ENCODE data around the gene MAMDC2.

MAMDC2 gene

DNA sequence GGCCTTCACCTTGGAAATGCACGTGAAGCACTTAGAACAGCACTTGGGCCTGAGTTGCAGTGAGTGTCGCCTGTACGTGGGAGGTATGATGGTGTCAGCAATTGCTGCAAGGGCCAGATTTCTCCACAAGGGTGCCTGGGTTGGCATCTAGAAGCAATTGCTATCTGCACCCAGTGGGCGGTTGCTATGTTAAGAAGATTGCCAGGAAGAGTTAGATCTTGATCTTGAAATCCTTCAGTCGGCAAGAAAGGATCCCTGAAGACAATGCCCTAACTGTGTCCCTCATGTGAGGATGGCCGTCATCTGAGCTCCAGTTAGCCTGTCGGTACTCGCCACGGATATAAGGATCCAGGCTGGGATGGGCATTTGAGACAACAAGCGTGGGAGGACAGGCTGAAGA lies 62.9 kb downstream of the MAMDC2 start:
- no peak for DNase-seq (ENCODE audit: low read depth in 2 of 2)

DNA sequence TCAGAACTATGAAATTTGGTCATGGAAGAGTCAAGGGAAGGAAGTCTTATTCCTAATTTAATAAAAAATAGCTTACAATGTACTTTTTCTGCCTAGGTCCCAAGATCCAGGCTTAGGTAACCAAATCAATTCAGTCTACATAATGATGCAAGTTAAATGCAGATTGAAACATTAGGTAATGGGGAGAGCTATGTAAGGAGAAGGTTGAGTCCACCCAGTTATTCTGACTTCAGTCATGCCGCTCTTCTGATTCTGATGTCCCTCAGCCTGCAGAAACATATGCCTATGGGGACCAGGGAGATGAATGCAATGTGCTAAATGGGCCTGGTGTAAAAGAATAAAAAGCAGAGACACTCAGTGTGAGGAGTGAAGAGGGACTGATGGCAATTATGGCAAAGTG lies 63.9 kb downstream of the MAMDC2 start:
- no peak for DNase-seq (ENCODE audit: low read depth in 2 of 2)

DNA sequence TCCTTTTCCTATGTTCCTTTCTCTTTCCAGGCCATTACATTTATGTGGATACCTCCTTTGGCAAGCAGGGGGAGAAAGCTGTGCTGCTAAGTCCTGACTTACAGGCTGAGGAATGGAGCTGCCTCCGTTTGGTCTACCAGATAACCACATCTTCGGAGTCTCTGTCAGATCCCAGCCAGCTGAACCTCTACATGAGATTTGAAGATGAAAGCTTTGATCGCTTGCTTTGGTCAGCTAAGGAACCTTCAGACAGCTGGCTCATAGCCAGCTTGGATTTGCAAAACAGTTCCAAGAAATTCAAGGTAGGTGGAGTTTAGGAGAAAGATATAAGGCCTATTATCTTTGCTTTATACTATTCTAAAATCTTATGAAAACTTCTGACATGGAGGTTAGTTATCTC lies 64.5 kb downstream of the MAMDC2 start:
- no peak for DNase-seq (ENCODE audit: low read depth in 2 of 2)

DNA sequence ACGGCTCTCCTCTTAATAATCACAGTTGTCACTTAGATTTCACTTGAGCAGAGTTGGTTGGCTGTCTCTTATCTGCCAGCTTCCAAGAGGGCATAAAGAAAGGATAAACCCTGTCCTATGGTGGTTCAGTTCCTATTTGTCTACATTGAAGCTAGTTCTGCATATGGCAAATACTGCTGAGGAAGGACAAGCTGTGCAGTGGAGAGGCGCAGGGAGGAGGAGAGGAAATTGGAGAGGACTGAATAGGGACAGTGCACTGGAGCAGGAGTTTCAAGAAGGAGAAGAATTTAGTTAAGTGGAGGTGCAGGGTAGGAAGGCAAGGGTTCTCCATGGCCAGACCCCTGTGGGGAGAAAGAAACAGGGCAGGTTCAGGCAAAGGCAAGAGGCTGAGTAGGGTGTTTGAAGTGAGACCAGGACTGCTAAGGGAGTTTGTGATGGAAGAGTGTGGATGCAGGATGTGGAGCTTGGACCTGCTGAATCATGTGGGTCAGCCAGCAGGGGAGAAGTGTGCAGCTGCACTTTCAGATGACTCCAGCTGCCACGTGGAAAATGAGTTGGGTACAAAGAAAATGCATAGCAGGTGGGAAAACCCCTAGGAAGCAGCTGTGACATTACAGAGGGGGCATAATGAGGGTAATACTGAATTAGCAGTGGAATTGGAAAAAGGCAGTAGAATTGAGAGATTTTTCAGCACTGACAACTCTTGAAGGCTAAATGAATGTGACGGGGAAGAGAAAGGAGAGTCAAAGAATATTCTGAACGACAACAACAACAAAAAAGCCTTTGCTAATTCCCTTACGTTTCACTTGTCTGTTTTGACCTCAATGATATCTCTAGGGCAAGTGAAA lies 66.8 kb downstream of the MAMDC2 start:
- DNase-seq (ENCODE audit: low read depth in 2 of 2): no peak

DNA sequence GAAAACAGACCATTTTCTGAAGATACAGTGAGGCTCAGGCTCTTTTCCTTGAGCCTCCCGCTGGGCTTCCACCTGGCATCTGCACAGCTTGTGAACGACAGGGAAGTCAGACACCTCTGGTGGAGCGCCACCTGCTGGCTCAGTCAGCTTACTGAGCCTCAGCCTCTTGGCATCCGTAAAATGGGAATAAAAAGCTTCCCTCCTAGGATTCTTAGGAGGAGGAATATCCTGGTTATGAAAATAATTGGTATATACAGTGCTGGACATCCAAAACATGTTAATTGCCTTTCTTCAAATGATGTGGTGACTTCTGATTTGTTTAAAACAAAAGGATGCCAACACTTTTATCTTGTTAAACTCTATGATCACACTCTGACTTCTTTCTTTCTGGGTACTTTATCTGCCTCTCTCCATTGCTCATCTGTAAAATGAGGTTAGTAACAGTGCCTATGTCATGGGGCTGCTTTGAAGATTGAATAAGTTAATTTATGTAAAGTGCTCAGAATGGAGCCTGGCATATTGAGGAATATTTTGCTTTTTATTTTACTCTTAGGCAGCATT lies 67.5 kb downstream of the MAMDC2 start:
- DNase-seq (ENCODE audit: low read depth in 2 of 2): no peak

DNA sequence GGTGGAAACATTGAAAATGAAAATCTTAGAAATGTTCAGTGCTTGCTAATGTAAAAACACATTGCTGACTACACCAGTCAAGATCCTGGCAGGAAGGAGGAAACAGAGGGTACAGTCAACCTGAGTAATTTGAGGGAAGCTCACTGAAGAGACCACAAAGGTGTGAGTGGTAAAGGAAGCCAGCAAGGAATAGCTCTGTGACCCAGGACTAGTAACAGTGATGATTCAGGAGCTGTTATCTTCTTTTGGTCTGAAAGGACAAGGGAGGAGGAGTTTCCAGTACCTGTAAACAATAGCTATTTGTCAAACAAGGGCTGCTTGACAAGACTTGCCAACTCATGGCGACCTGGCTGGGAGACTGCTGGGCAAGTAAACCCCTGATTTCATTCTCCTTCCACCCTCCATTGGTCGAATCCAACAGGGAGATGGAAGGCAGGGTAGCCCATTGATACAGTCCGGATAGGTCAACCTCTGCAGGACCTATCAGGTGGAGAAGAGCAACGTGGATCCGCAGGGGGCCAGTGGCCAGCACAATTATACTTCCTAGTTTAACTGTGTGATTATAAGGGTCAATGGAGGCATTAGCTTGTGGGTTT lies 68.1 kb downstream of the MAMDC2 start:
- DNase-seq (ENCODE audit: low read depth in 2 of 2): no peak

DNA sequence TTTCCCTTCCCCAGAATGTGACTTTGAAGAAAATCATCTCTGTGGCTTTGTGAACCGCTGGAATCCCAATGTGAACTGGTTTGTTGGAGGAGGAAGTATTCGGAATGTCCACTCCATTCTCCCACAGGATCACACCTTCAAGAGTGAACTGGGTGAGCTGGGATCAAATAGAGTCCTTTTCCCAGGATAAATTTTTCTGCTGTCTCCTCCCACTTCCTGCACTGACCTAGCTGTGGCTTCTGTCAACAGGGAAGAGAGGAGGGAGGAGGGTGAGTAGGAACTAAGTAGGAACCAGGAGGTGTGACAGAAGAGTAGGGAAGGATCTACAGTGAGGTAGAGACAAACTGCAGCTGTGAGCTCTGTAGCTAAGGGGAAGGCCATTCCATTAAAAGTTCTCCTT lies 69.3 kb downstream of the MAMDC2 start:
- DNase-seq (ENCODE audit: low read depth in 2 of 2): no peak

DNA sequence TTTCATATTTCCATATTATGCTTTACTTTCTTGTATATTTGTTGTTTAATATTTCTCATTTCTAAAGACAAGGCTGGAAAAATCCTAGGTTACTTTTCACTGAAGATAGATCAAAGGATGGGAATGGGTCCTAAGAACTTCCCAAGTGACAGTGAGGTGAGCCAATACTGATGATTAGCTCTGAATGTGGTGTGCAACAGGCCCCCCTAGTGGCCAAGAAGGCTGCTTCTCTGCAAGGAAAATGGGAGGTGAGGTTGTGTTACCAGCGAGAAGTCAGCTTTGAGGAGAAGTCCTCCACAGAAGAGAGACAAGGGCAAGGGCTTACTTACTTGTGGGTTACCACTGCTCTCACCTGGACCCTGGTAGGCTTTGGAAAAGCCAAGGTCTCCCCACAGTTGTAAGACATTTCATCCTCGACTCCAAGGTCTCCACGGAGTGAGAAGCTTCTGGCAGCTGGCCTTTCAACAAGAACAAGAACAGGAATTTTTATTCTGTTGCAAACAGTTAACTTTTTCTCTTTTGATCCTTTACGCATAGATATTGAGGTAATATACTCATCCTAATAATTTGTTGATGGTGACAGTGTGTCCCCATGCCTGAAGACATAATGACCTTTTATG lies 69.9 kb downstream of the MAMDC2 start:
- DNase-seq (ENCODE audit: low read depth in 2 of 2): no peak

DNA sequence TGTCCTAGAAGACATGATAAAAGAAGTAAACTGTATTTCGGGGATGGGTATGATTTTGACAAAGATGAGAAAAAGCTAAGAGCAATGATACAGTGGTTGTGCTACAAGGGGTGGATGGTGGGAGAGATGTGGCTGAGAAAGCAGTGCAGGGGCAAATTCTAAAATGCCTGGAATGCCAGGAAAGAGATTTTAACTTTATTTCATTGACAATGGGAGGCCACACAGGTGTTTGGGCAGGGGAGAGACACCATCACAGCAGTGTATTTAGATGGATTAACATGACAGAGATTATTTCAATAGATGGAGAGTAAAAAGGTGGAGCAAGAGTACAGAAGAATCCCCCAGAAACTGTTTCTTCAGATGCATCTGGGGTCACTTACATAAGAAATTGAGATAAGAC lies 71.2 kb downstream of the MAMDC2 start:
- DNase-seq (ENCODE audit: low read depth in 2 of 2): no peak

DNA sequence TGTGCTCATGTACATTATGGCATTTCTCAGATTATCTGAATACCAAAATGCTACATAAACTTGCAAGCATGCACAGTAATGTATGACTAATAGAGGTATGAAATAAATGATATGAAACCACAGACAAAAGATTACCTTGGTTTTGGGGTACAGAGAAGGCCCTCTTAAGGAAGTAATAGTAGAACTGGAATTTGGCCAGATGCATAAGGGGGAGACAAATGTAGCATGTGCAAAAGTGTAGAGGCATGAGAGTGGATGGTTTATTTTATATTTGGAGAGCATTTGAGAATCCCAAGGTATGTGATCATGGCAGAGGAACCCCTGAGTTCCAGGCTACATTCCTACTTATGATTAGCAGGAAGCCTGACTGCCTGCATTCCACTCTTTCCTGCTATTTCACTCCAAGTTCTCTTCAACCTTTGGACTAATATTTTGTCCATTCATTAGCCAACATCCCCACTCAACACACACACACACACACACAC lies 74.2 kb downstream of the MAMDC2 start:
- peak; percentile 66 to 69 for DNase-seq (ENCODE audit: low read depth in 2 of 2)

DNA sequence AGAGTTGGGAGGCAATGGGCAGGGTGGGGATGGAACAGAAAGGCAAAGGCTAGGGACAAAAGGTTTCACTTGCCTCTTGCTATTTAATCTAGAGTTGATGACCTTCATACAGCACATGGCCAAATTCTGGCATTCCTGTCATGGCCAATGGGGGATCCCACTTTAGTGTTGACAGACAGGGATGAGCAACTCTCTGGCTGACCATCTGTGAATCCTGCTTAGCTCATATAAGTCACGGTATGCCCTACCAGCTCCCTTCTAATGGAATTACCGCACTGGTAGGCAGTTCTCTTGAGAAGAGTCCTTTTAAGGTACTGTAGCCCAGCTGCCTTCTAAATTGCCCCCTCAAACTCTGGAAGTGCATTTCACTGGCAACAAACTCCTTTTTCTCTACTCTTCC lies 76.1 kb downstream of the MAMDC2 start:
- DNase-seq (ENCODE audit: low read depth in 2 of 2): no peak

DNA sequence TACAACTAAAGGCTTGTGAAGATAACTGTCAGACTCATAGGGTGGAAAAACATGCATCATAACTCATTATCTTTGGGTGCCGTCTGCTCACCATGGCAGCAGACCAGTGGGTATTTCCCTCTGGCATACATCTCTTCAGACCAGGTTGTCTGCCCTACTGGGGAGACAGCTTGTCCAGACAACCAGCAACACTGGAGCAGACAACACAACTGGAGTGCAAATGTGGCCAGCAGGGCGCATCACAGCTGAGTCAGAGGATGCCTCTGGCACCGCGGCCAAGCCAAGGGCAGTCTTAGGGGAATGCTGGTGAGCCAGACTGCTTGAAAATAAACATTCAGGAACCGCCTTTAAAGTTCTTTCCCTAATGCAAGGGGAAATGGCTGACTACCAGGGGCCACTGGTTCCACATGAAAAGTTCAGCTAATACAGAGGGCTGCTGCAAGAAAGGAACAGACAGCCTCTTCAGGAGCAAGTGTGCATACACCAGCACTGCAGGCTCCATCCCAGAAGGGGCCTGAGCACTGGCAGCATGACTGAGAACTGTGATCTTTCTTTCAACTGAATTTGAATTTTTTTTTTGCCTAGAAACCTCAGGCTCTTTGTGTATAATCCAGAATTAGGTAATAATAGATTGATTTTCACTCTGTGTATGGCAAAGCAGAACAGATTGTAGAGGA lies 77.3 kb downstream of the MAMDC2 start:
- peak; percentile 55 to 62 for DNase-seq (ENCODE audit: low read depth in 2 of 2)

DNA sequence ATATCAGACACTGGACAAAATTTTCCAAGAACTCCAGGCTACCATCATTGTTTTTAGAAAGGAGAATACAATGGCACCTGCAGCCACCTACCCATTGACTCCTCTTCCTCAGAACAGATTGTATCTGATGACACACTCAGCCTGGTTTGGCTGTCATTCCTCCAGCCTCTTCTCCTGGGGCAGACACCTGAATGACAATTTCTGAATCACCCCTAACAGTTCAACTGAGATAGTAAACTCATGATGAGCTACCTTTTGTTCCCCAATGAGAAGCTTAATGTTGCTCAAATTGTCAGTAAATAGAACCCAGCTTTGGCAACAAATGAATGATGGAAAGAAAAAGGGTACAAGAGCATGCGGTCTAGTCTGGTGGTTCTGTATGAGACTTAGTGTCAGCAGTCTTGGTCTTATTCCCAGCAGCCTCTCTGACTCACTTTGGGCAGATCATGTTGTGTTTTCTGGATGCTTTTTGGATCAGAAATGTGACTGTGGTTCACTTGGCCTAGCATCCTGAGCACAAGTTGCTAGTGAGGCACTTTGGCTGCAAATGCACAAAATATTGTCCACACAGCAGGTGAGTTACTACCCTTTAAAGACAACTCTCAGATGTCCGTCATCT lies 78.3 kb downstream of the MAMDC2 start:
- no peak for DNase-seq (ENCODE audit: low read depth in 2 of 2)

DNA sequence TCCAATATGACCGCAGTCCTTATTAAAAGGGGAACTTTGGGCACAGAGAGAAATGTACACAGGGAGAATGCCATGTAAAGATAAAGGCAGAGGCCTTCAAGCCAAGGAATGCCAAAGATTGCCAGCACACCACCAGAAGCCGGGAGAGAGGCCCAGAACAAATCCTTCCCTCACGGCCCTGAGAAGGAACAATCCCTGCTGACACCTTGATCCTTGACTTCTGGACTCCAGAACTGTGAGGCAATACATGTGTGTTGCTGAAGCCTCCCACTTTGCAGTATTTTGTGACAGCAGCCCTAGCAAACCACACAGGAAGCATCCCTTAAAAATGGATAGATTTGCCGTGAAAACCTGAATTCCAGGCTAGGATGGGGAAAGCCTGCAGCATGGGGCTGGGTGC lies 80.0 kb downstream of the MAMDC2 start:
- no peak for DNase-seq (ENCODE audit: low read depth in 2 of 2)

DNA sequence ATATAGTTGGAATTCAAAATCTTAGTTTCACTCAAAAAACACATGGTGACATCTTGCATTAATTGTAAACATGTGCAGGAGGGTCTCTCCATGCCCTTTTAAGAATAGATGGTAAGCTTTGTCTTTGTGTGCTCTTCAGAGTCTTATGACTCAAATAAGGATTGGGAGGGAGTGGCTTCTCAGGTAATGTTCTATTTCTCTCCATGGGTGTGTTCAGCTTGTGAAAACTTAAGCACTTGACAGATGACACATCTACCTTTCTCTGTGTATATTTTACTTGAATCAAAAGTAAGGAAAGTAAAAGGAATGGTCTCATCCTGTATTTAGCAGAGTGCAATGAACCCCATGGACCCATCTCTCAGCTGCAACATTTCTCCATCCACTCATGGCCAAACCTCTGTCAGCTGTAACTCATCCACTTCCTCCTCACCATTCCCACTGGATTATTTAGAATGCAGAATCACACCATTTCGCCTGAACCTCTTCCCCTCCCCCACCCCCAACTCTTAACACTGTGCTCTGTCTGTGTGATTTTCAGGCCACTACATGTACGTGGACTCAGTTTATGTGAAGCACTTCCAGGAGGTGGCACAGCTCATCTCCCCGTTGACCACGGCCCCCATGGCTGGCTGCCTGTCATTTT lies 82.1 kb downstream of the MAMDC2 start:
- DNase-seq (ENCODE audit: low read depth in 2 of 2): no peak

DNA sequence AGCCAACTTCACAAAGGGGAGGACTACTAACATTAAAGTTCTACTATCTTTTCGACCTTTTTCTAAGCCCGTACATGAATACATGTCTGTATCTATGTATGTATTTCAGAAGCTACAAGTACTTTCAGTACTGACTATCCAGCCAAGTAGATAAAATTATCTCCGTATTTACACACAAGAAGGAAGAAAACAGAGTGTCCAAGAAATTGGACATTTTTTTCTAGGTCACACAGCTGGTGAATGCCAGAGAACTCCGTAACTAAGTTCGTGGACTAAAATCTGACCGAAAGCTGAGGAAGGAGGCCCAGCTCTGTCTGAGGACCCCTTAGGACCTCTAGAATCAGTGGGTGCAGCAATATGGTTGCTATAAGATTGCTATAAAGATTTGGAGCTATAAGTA lies 83.4 kb downstream of the MAMDC2 start:
- no peak for DNase-seq (ENCODE audit: low read depth in 2 of 2)

DNA sequence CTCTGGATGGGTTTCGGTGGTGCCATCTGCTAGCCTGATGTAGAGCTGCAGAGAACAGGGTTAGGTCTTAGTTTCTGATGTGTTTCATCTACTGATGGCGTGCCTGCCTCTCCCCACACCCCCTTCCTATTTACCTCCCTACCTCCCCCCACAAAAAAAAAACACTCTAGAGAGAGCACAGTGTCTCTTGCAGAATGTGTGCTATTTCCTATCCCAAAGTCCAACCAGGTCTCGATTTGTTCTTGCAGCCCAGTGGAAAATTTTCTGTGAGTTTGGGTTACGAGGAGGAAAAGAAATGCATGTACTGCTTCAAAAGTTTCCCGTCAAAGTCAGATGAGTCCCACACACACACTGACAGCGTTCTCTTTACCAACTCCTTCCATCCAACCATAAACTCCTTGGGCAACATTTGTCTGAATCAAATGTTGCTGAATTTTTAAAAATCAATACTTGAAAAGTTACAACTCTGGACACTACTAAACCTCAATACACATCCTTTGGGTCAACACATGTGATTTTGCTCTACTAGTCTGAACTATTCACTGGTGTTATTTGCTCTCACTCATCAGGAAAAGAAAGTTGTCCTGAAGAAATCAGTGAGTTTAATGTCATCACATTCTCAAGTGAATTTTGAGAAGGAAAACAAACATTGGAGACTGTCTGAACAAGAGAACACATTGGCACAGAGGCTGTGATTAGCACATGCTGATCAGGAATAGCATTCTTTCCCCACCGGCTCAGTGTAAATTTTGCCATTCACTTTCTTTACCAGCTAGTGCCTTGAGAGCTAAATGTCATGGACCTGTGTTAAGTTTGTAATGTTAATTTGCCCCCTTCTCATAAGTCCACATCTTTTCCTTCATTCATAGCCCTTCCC lies 84.1 kb downstream of the MAMDC2 start:
- DNase-seq (ENCODE audit: low read depth in 2 of 2): no peak

DNA sequence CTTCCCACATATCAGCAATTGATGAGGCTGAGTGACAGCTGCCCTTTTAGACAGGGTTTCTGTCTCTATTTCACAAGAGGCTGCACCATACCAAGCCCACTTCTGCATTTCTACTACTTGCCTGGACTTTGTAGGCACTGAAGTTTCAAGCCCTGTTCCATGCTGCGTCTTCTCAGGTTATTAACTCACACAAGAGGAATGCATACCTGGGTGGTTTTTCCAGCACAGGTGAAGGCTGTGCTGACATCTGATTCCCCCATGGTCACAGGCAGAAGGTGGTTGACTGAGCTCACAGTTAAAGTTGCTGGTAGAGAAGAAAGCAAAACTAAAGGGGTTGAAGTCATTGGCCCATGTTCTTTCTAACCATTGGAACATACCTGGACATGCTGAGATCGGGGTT lies 86.6 kb downstream of the MAMDC2 start:
- no peak for DNase-seq (ENCODE audit: low read depth in 2 of 2)

DNA sequence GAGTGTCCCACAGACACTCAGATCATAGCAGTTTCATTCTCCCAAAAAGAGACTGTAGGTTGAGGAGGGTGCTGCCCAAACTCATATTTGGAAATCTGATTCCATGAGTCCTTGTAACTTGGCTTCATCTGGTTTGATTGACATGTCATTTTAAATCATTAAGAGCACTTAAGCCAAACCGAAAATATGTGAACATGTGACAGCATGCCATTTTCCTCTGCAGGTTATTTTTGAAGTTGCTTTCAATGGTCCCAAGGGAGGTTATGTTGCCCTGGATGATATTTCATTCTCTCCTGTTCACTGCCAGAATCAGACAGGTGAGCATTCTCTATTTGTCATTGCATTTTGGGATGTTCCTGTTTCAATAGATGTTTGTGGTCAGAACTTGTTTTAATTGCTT lies 87.6 kb downstream of the MAMDC2 start:
- DNase-seq (ENCODE audit: low read depth in 2 of 2): no peak

Data from fibroblast of skin of left biceps (primary cell).